HG03175 (cell line): ENCODE data around the gene RFT1.
A peak's percentile ranks its signal among the peaks of the same experiment; 100 is the strongest.
"Not testable (repeated sequence)": the region's sequence is repeated elsewhere in the genome, so short reads cannot be mapped to it uniquely, and the experiment has no call there.

Experiments used
- ATAC-seq: cut with Tn5 transposase; IDR thresholded peaks from one replicate; pipeline ENCODE4 v1.9.1; 2021; ENCODE audit warnings: mild to moderate bottlenecking, moderate library complexity; ENCODE audit not compliant: unreplicated experiment

The RFT1 gene

GRCh38 chr3:53163444-53164387 is 33.5 kb upstream of the RFT1 start:
- ATAC-seq, result no peak

- ATAC-seq, result peak; percentile 46
Observed at GRCh38 chr3:53162672-53163443, 32.6 kb upstream of the RFT1 start.

- peak; percentile 26 for ATAC-seq
Observed at GRCh38 chr3:53161820-53162671, 31.8 kb upstream of the RFT1 start.

- peak; percentile 11 for ATAC-seq
Observed at GRCh38 chr3:53161450-53161819, 31.2 kb upstream of the RFT1 start.

- peak; percentile 56 for ATAC-seq
Observed at GRCh38 chr3:53160660-53161449, 30.6 kb upstream of the RFT1 start, which contains the start of gene PRKCD. TSS of gene PRKCD (plus strand) at chr3:53161209. CDS start at chr3:53178423, 17,214 bp downstream.

- no peak for ATAC-seq
Observed at GRCh38 chr3:53160061-53160659, 29.9 kb upstream of the RFT1 start.

- no peak for ATAC-seq
Observed at GRCh38 chr3:53159156-53160060, 29.2 kb upstream of the RFT1 start.

- ATAC-seq, result no peak
Observed at GRCh38 chr3:53158765-53159155, 28.5 kb upstream of the RFT1 start.

GRCh38 chr3:53157974-53158580 is 27.8 kb upstream of the RFT1 start:
- ATAC-seq, result no peak

- no peak for ATAC-seq
Observed at GRCh38 chr3:53156368-53156834, 26.2 kb upstream of the RFT1 start.

GRCh38 chr3:53155760-53156159 is 25.5 kb upstream of the RFT1 start:
- ATAC-seq, result no peak

- no peak for ATAC-seq
Observed at GRCh38 chr3:53154881-53155285, 24.6 kb upstream of the RFT1 start.

- ATAC-seq, result no peak
Observed at GRCh38 chr3:53153980-53154379, 23.7 kb upstream of the RFT1 start.

GRCh38 chr3:53153264-53153823 is 23.1 kb upstream of the RFT1 start:
- ATAC-seq, result no peak

GRCh38 chr3:53151870-53152660 is 21.8 kb upstream of the RFT1 start:
- no peak for ATAC-seq

- ATAC-seq, result no peak
Observed at GRCh38 chr3:53151465-53151864, 21.2 kb upstream of the RFT1 start.

- ATAC-seq, result not testable (repeated sequence)
Observed at GRCh38 chr3:53151086-53151438, 20.8 kb upstream of the RFT1 start.
